ENCODE measurements around the gene ZYX. TPM values are rescaled to one million over a fixed set of nuclear protein-coding genes. Genes with fewer than 3 reads are reported as not detected.
A peak's percentile ranks its signal among the peaks of the same experiment; 100 is the strongest.
"Not testable (repeated sequence)": the region's sequence is repeated elsewhere in the genome, so short reads cannot be mapped to it uniquely, and the experiment has no call there.

The ZYX gene
- total RNA-seq, 1 donor from 2014 or later = 114 TPM

GRCh38 chr7:143399151-143399550, 18.0 kb downstream of the ZYX start:
- Mint-ChIP-seq H3K4me3 (ENCODE audit: low read depth) (no peak overlapping the region), H3K4me1 (ENCODE audit: low read depth) (no peaks in the 10 kb centered on the region)

GRCh38 chr7:143399642-143400041, 18.5 kb downstream of the ZYX start:
- intact Hi-C loops (cut with micrococcal nuclease) = no loop called here
- no peaks in the 10 kb centered on the region for H3K36me3 Mint-ChIP-seq (ENCODE audit: low read depth)
- no peak overlapping the region for H3K27ac Mint-ChIP-seq
- H3K4me3 Mint-ChIP-seq (ENCODE audit: low read depth) = no peak overlapping the region
- no peaks in the 10 kb centered on the region for H3K9me3 Mint-ChIP-seq
- H3K4me1 Mint-ChIP-seq (ENCODE audit: low read depth) = no peaks in the 10 kb centered on the region
- DNase-seq (ENCODE audit: low spot score) = no peak
- H3K27me3 Mint-ChIP-seq (ENCODE audit: low read depth) = peaks cover 11% of the 10 kb centered on the region

More at GRCh38 chr7:143399151-143399550, 18.0 kb downstream of the ZYX start:
- Mint-ChIP-seq H3K27me3 (ENCODE audit: low read depth) (peaks cover 9% of the 10 kb centered on the region), H3K9me3 (no peaks in the 10 kb centered on the region), H3K27ac (no peak overlapping the region), H3K36me3 (ENCODE audit: low read depth) (no peaks in the 10 kb centered on the region)
- no peak for DNase-seq (ENCODE audit: low spot score)
- intact Hi-C loops (cut with micrococcal nuclease) = no loop called here

- DNase-seq (ENCODE audit: low spot score) = no peak
- intact Hi-C loops (cut with micrococcal nuclease) = no loop called here
- H3K9me3 Mint-ChIP-seq = no peaks in the 10 kb centered on the region
- H3K4me3 Mint-ChIP-seq (ENCODE audit: low read depth) = no peak overlapping the region
- no peak overlapping the region for H3K27ac Mint-ChIP-seq
- no peaks in the 10 kb centered on the region for H3K36me3 Mint-ChIP-seq (ENCODE audit: low read depth)
- peaks cover 21% of the 10 kb centered on the region for H3K27me3 Mint-ChIP-seq (ENCODE audit: low read depth)
- no peaks in the 10 kb centered on the region for H3K4me1 Mint-ChIP-seq (ENCODE audit: low read depth)
Measured at GRCh38 chr7:143401265-143401664, 20.1 kb downstream of the ZYX start.

- H3K27ac Mint-ChIP-seq; H3K4me1 Mint-ChIP-seq (ENCODE audit: low read depth); H3K36me3 Mint-ChIP-seq (ENCODE audit: low read depth); intact Hi-C loops (cut with micrococcal nuclease); H3K4me3 Mint-ChIP-seq (ENCODE audit: low read depth); DNase-seq (ENCODE audit: low spot score); H3K9me3 Mint-ChIP-seq: not testable (repeated sequence)
- peaks cover 24% of the 10 kb centered on the region for H3K27me3 Mint-ChIP-seq (ENCODE audit: low read depth)
Measured at GRCh38 chr7:143402233-143402632, 21.1 kb downstream of the ZYX start.

GRCh38 chr7:143405173-143406001, 24.2 kb downstream of the ZYX start:
- Mint-ChIP-seq H3K4me1 (ENCODE audit: low read depth) (peaks cover 23% of the 10 kb centered on the region), H3K27me3 (ENCODE audit: low read depth) (peaks cover 36% of the 10 kb centered on the region), H3K27ac (no peak overlapping the region), H3K36me3 (ENCODE audit: low read depth) (no peaks in the 10 kb centered on the region), H3K4me3 (ENCODE audit: low read depth) (no peak overlapping the region), H3K9me3 (no peaks in the 10 kb centered on the region)
- DNase-seq (ENCODE audit: low spot score) = no peak
- intact Hi-C loops (cut with micrococcal nuclease) = loop anchor here (2.0 kb wide), 1 partner anchor 19 kb away; no protein-coding TSS in a partner anchor

GRCh38 chr7:143406002-143406357, 24.8 kb downstream of the ZYX start:
- no peak overlapping the region for H3K27ac Mint-ChIP-seq
- H3K4me3 Mint-ChIP-seq (ENCODE audit: low read depth) = no peak overlapping the region
- no peaks in the 10 kb centered on the region for H3K36me3 Mint-ChIP-seq (ENCODE audit: low read depth)
- intact Hi-C loops (cut with micrococcal nuclease) = loop anchor here (2.0 kb wide), 1 partner anchor 19 kb away; no protein-coding TSS in a partner anchor
- H3K9me3 Mint-ChIP-seq = no peaks in the 10 kb centered on the region
- no peak for DNase-seq (ENCODE audit: low spot score)
- peaks cover 37% of the 10 kb centered on the region for H3K27me3 Mint-ChIP-seq (ENCODE audit: low read depth)
- peaks cover 23% of the 10 kb centered on the region for H3K4me1 Mint-ChIP-seq (ENCODE audit: low read depth)

GRCh38 chr7:143407287-143408251, 26.4 kb downstream of the ZYX start:
- intact Hi-C loops (cut with micrococcal nuclease) = loop anchor here (1.0 to 2.0 kb wide), 3 partner anchors 21 to 167 kb away; no protein-coding TSS in a partner anchor
- Mint-ChIP-seq H3K9me3 (no peaks in the 10 kb centered on the region), H3K36me3 (ENCODE audit: low read depth) (no peaks in the 10 kb centered on the region), H3K27me3 (ENCODE audit: low read depth) (peaks cover 34% of the 10 kb centered on the region), H3K27ac (no peak overlapping the region), H3K4me3 (ENCODE audit: low read depth) (peak overlapping the region; percentile 45), H3K4me1 (ENCODE audit: low read depth) (peaks cover 23% of the 10 kb centered on the region)
- DNase-seq (ENCODE audit: low spot score) = no peak

GRCh38 chr7:143408252-143408685, 27.1 kb downstream of the ZYX start:
- H3K4me3 Mint-ChIP-seq (ENCODE audit: low read depth) = no peak overlapping the region
- no peak overlapping the region for H3K27ac Mint-ChIP-seq

GRCh38 chr7:143408686-143409561, 27.8 kb downstream of the ZYX start, which contains the start of gene EPHA1:
EPHA1 (minus strand) TSS chr7:143408856; CDS start chr7:143408805, 51 bp downstream.
- intact Hi-C loops (cut with micrococcal nuclease) = loop anchor here (1.0 to 2.0 kb wide), 2 partner anchors 30 to 168 kb away; no protein-coding TSS in a partner anchor
- Mint-ChIP-seq H3K27ac (no peak within 1 kb of the TSS), H3K36me3 (ENCODE audit: low read depth) (no peaks in the 10 kb centered on the region), H3K27me3 (ENCODE audit: low read depth) (peaks cover 32% of the 10 kb centered on the region), H3K4me1 (ENCODE audit: low read depth) (peaks cover 23% of the 10 kb centered on the region), H3K4me3 (ENCODE audit: low read depth) (peak within 1 kb of the TSS; percentile 45), H3K9me3 (no peaks in the 10 kb centered on the region)
- DNase-seq (ENCODE audit: low spot score) = no peak

More at GRCh38 chr7:143408252-143408685, 27.1 kb downstream of the ZYX start:
- DNase-seq (ENCODE audit: low spot score) = no peak
- intact Hi-C loops (cut with micrococcal nuclease) = loop anchor here (1.0 to 2.0 kb wide), 2 partner anchors 29 to 167 kb away; no protein-coding TSS in a partner anchor
- no peaks in the 10 kb centered on the region for H3K9me3 Mint-ChIP-seq
- H3K27me3 Mint-ChIP-seq (ENCODE audit: low read depth) = peaks cover 34% of the 10 kb centered on the region
- no peaks in the 10 kb centered on the region for H3K36me3 Mint-ChIP-seq (ENCODE audit: low read depth)
- peaks cover 23% of the 10 kb centered on the region for H3K4me1 Mint-ChIP-seq (ENCODE audit: low read depth)

GRCh38 chr7:143410521-143411004, 29.4 kb downstream of the ZYX start:
- no peaks in the 10 kb centered on the region for H3K36me3 Mint-ChIP-seq (ENCODE audit: low read depth)

GRCh38 chr7:143411976-143412708, 31.0 kb downstream of the ZYX start:
- no peak overlapping the region for H3K27ac Mint-ChIP-seq
- H3K36me3 Mint-ChIP-seq (ENCODE audit: low read depth) = no peaks in the 10 kb centered on the region
- no peak overlapping the region for H3K4me3 Mint-ChIP-seq (ENCODE audit: low read depth)
- H3K27me3 Mint-ChIP-seq (ENCODE audit: low read depth) = peaks cover 29% of the 10 kb centered on the region
- DNase-seq (ENCODE audit: low spot score) = no peak
- no peaks in the 10 kb centered on the region for H3K9me3 Mint-ChIP-seq
- intact Hi-C loops (cut with micrococcal nuclease) = no loop called here
- H3K4me1 Mint-ChIP-seq (ENCODE audit: low read depth) = peaks cover 21% of the 10 kb centered on the region

More at GRCh38 chr7:143410521-143411004, 29.4 kb downstream of the ZYX start:
- Mint-ChIP-seq H3K27me3 (ENCODE audit: low read depth) (peaks cover 29% of the 10 kb centered on the region), H3K4me3 (ENCODE audit: low read depth) (peak overlapping the region; percentile 2), H3K4me1 (ENCODE audit: low read depth) (peaks cover 23% of the 10 kb centered on the region), H3K27ac (no peak overlapping the region), H3K9me3 (no peaks in the 10 kb centered on the region)
- no peak for DNase-seq (ENCODE audit: low spot score)
- intact Hi-C loops (cut with micrococcal nuclease) = no loop called here
